ENCODE data around the gene RAB3D.

DNA sequence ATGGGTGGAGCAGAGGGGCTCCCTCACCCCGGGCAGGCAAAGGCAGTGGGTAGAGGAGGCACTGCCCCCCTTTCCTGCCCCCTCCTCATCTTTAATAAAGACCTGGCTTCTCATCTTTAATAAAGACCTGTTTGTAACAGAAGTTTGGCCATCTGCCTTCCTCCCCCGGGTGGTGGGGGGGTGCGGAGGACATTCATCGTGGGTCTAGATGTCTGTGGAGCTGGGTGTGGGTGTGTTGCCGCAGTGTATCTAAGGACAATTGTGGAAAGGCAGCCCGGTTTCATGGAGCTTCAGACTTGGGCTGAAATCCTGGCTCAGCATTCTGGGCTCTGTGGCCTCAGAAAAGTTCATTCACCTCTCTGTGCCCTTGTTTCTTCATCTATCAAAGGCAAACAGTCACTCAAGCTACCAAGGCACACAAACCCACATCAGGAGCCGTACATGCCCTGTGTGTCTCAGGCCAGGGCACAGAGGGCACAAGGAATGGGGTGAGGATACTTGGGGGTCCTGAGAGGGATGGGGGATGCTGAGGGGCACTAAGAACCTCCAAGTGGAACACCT lies 26.2 kb upstream of the RAB3D start:
- TF ChIP-seq CTCF (IDR thresholded peaks at IDR 0.05 in 2 of 3, conservative IDR thresholded peaks at IDR 0.05 in 1 of 3; ENCODE audit: borderline replicate concordance in 1 of 3, insufficient read depth in 1 of 3, low read depth in 2 of 3, low read length in 2 of 3) (no peak), POLR2A (IDR thresholded peaks at IDR 0.05; ENCODE audit: borderline replicate concordance, extremely low read depth, insufficient read depth, insufficient read length) (no peak), MAX (IDR thresholded peaks at IDR 0.05) (no peak), EZH2phosphoT487 (IDR thresholded peaks at IDR 0.05; ENCODE audit: borderline replicate concordance) (no peak), SIN3A (IDR thresholded peaks at IDR 0.05; ENCODE audit: low read depth) (no peak), POLR2AphosphoS5 (IDR thresholded peaks at IDR 0.05; ENCODE audit: low read depth, low read length) (no peak), CEBPB (IDR thresholded peaks at IDR 0.05; ENCODE audit: low read depth) (no peak), SP1 (IDR thresholded peaks at IDR 0.05; ENCODE audit: low read depth) (no peak), RAD21 (IDR thresholded peaks at IDR 0.05; ENCODE audit: low read depth) (no peak)

Measured in HCT116 (cell line).